Uterus (tissue), 4 donors: ENCODE results near the gene PLEKHM3. TPM values are rescaled to one million over a fixed set of nuclear protein-coding genes. Genes with fewer than 3 reads are reported as not detected.

ENCODE experiments used
- DNase-seq, 2 donors: peaks; one replicate each; pipeline ENCODE4 v3.0.0-alpha.2; 2019 to 2020
- H3K27ac ChIP-seq, 2 donors: fragments of 200-600 bp; sonication (generic); 1 replicate in 1 of 2; 2 replicates in 1 of 2; pipeline ENCODE4 v1.5.1; 2016 to 2018
- H3K27me3 ChIP-seq, 2 donors: fragments of 200-600 bp; sonication (generic); one replicate each; pipeline ENCODE4 v1.5.1; 2018 to 2019; ENCODE audit warnings: control low read depth in 1 of 2
- H3K36me3 ChIP-seq, 2 donors: fragments of 200-600 bp; sonication (generic); one replicate each; pipeline ENCODE4 v1.5.1; 2019; ENCODE audit warnings: control low read depth in 1 of 2
- H3K4me1 ChIP-seq, 2 donors: fragments of 200-600 bp; sonication (generic); one replicate each; pipeline ENCODE4 v1.5.1; 2018 to 2019; ENCODE audit warnings: control low read depth in 1 of 2
- H3K4me3 ChIP-seq, 2 donors: fragments of 200-600 bp; sonication (generic); 1 replicate in 1 of 2; 2 replicates in 1 of 2; pipeline ENCODE4 v1.5.1; 2018 to 2019; ENCODE audit warnings: mild to moderate bottlenecking in 1 of 2
- H3K9me3 ChIP-seq, 2 donors: fragments of 200-600 bp; sonication (generic); one replicate each; pipeline ENCODE4 v1.5.1; 2019; ENCODE audit warnings: control low read depth in 1 of 2
- POLR2A ChIP-seq, 2 donors: fragments of 450-650 bp; IDR thresholded peaks; one replicate each; pipeline ENCODE4 v1.6.1; 2016; ENCODE audit warnings: antibody characterized with exemption in 2 of 2, mild to moderate bottlenecking in 1 of 2, moderate library complexity in 1 of 2
- intact Hi-C: fragments of 100-400 bp; cut with DNase I; formaldehyde crosslinking; loops from one replicate; pipeline ENCODE4 v1.15.1; 2023; ENCODE audit warnings: low total_unique reads
- total RNA-seq, 4 donors: library from RNA; depleted of rRNA in 3 of 4; stranded (reverse); fragments of >200 nt in 3 of 4; gene quantifications; one replicate each; pipeline versions ENCODE4 v1.1.0 to v1.2.4, GENCODE V29; 2014 to 2023
- TF ChIP-seq, protein P1 (sequence below), 4 experiments: fragments of 200-600 bp in 2 of 4; fragments of 450-650 bp in 2 of 4; sonication (generic) in 2 of 4; IDR thresholded peaks; one replicate each; pipeline ENCODE4 v1.5.1; 2016 to 2019; ENCODE audit warnings: antibody characterized with exemption in 4 of 4, mild to moderate bottlenecking in 2 of 4, moderate library complexity in 1 of 4
- donor health status: DM: yes; HTN: yes; CAD: no.

The PLEKHM3 gene
- total RNA-seq, 4 donors from 2014 or later: 20.5 to 43.4 (median 21.6) TPM

DNA sequence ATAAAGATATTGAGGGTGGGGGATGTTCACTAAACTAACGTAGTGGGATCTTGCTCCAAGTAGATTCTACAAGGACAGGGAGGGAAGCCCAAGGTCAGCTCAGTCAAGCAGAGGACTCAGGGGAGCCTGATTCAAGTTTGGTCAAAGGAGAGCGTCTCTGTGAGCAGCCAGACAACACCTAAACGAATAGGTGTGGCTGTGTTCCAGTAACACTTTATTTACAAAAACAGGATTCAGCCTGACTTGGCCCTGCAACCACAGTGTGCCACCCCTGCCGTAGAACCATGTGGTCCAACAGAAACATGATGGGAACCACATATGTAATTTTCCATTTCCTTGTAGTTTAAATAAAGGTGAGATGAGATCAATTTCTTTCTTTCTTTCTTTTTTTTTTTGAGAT is 237.5 kb downstream of the PLEKHM3 start:
- H3K27me3 ChIP-seq: no peaks in the 10 kb centered on the region
- intact Hi-C loops: no loop called here
- no peaks in the 10 kb centered on the region for H3K36me3 ChIP-seq
- H3K4me1 ChIP-seq: no peaks in the 10 kb centered on the region
- TF ChIP-seq POLR2A (IDR thresholded peaks at IDR 0.05): no peak
- TF ChIP-seq, protein P1, sequence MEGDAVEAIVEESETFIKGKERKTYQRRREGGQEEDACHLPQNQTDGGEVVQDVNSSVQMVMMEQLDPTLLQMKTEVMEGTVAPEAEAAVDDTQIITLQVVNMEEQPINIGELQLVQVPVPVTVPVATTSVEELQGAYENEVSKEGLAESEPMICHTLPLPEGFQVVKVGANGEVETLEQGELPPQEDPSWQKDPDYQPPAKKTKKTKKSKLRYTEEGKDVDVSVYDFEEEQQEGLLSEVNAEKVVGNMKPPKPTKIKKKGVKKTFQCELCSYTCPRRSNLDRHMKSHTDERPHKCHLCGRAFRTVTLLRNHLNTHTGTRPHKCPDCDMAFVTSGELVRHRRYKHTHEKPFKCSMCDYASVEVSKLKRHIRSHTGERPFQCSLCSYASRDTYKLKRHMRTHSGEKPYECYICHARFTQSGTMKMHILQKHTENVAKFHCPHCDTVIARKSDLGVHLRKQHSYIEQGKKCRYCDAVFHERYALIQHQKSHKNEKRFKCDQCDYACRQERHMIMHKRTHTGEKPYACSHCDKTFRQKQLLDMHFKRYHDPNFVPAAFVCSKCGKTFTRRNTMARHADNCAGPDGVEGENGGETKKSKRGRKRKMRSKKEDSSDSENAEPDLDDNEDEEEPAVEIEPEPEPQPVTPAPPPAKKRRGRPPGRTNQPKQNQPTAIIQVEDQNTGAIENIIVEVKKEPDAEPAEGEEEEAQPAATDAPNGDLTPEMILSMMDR (IDR thresholded peaks at IDR 0.05): no peak
- H3K27ac ChIP-seq: no peak overlapping the region
- no peaks in the 10 kb centered on the region for H3K9me3 ChIP-seq
- DNase-seq: no peak
- H3K4me3 ChIP-seq: no peak overlapping the region

GRCh38 chr2:207787017-207787416 is 238.3 kb downstream of the PLEKHM3 start:
- no peaks in the 10 kb centered on the region for H3K9me3 ChIP-seq
- intact Hi-C loops: no loop called here
- TF ChIP-seq, protein P1 (IDR thresholded peaks at IDR 0.05): no peak
- TF ChIP-seq POLR2A (IDR thresholded peaks at IDR 0.05): no peak
- no peak overlapping the region for H3K27ac ChIP-seq
- H3K36me3 ChIP-seq: no peaks in the 10 kb centered on the region
- no peak overlapping the region for H3K4me3 ChIP-seq
- DNase-seq: no peak
- H3K27me3 ChIP-seq: no peaks in the 10 kb centered on the region
- no peaks in the 10 kb centered on the region for H3K4me1 ChIP-seq

DNA sequence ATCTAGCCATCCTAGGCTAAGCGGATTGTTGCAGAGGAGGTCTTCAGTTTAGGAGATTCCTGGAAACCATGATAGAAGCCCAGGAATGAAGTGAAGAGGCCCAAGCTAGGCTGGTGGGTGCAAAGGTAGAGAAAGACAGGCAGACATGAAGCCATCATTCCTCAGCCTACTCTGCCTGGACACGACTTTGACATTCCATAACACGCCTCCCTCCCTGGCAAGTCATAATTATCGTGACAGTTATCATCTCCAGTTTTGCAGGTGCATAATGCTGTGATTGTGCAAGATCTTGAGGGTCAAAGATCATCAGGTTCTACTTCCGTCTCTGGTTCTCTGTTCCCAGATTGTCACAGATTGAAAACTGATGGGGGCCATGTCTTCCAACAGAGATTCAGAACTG is 240.4 kb downstream of the PLEKHM3 start:
- H3K27ac ChIP-seq: no peak overlapping the region
- no peaks in the 10 kb centered on the region for H3K4me1 ChIP-seq
- TF ChIP-seq, protein P1 (IDR thresholded peaks at IDR 0.05): no peak
- TF ChIP-seq POLR2A (IDR thresholded peaks at IDR 0.05): no peak
- intact Hi-C loops: no loop called here
- no peak for DNase-seq
- no peak overlapping the region for H3K4me3 ChIP-seq
- H3K36me3 ChIP-seq: no peaks in the 10 kb centered on the region
- no peaks in the 10 kb centered on the region for H3K27me3 ChIP-seq
- no peaks in the 10 kb centered on the region for H3K9me3 ChIP-seq

- DNase-seq: no peak
- Histone ChIP-seq H3K4me1 (no peaks in the 10 kb centered on the region), H3K36me3 (no peaks in the 10 kb centered on the region), H3K9me3 (no peaks in the 10 kb centered on the region), H3K4me3 (no peak overlapping the region), H3K27me3 (no peaks in the 10 kb centered on the region), H3K27ac (no peak overlapping the region)
- intact Hi-C loops: no loop called here
- no peak for TF ChIP-seq POLR2A (IDR thresholded peaks at IDR 0.05)
- TF ChIP-seq, protein P1 (IDR thresholded peaks at IDR 0.05): no peak
Measured at GRCh38 chr2:207783514-207783913, 241.8 kb downstream of the PLEKHM3 start.

DNA sequence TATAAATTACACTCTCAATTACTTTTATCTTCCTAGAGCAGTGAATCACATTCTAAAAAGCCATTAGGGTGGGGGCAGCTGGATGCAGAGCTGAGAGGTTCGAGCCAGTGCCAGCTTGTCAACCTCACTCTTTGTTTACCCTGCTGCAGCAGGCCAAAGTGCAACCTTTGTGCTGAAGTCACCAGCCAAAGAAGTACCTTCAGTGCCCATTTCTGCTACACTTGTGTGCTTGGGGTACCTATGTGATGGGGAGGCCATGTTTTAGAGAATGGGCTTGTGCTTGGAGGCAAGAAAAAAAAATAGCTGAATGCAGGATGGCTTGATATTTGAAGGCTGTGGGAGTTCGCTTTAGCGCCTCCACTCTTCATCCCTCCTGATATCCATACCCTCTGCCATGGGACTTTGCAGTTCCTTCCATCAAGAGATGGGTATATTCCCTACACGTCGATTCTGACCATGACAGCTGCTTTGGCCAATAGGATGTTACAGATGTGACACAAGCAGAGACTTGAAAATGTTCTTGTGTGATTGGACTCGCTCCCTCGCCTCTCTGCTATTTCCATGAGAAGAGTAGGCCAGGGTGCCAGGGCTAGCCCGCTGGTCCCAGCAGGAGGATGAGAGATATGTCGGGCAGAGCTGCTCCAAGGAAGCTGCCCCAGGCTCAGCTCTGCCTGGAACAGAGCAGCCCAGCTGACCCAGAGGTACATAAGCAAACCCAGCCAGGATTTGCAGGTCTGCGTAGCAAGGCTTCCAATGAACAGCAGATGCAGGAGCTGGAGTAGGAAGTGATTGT is 242.9 kb downstream of the PLEKHM3 start:
- no peak overlapping the region for H3K27ac ChIP-seq
- H3K36me3 ChIP-seq: no peaks in the 10 kb centered on the region
- no peak overlapping the region for H3K4me3 ChIP-seq
- no peaks in the 10 kb centered on the region for H3K27me3 ChIP-seq
- TF ChIP-seq, protein P1 (IDR thresholded peaks at IDR 0.05): no peak
- no peak for TF ChIP-seq POLR2A (IDR thresholded peaks at IDR 0.05)
- intact Hi-C loops: no loop called here
- no peaks in the 10 kb centered on the region for H3K4me1 ChIP-seq
- DNase-seq: no peak
- no peaks in the 10 kb centered on the region for H3K9me3 ChIP-seq
